ENCODE data around the gene LYAR. TPM values are rescaled to one million over a fixed set of nuclear protein-coding genes. Genes with fewer than 3 reads are reported as not detected.

Gene LYAR
- total and polyA plus RNA-seq, 2 of the 4 experiments (the other 2 are of a cell fraction): 5.4 to 8.2 TPM

DNA sequence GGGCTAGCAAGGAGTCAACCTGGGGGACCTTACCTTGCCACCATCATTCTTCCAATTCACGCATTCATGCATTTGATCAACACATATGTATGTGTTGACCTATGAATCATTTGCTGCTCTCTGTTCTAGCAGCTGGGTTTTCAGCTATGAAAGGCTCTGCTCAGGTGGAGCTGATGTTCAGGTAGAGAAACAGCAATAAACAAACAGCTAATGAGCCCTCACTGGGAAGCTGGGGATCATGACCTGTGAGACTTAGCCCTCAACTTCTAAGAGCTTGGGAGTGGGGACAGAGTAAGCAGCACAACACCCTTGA is 61.6 kb downstream of the LYAR start:
- Histone ChIP-seq H3K4ac (ENCODE audit: low read depth, low read length) (no peak overlapping the region), H3K14ac (replicated peaks; ENCODE audit: low read depth, low read length) (no peak overlapping the region), H3K27me3 (ENCODE audit: control insufficient read depth, insufficient read depth, low read length) (peaks cover 42% of the 10 kb centered on the region), H3K4me3 (ENCODE audit: insufficient read depth, low read depth, low read length) (no peak overlapping the region), H3K36me3 (ENCODE audit: control insufficient read depth, insufficient read depth, low read length) (no peaks in the 10 kb centered on the region), H4K91ac (ENCODE audit: insufficient read depth, low read depth, low read length) (no peak overlapping the region), H2AK9ac (replicated peaks; ENCODE audit: low read depth, low read length, poor library complexity) (no peak overlapping the region), H3K27ac (ENCODE audit: insufficient read depth, low read length) (no peak overlapping the region), H4K8ac (ENCODE audit: low read depth in 2 of 2, low read length in 2 of 2) (no peak overlapping the region), H3K4me2 (ENCODE audit: low read depth, low read length) (no peak overlapping the region), H3K9me3 (ENCODE audit: control insufficient read depth, insufficient read depth, low read length) (peaks cover 4% of the 10 kb centered on the region; the same call in 1 of the 2 replicates), H3K79me1 (ENCODE audit: low read depth in 1 of 2, low read length in 2 of 2) (no peaks in the 10 kb centered on the region), H2AK5ac (ENCODE audit: low read depth, low read length) (no peak overlapping the region), H3K18ac (ENCODE audit: low read depth, low read length) (no peak overlapping the region), H3K9me1 (ENCODE audit: insufficient read depth, low read length) (no peaks in the 10 kb centered on the region), H3K4me1 (ENCODE audit: control insufficient read depth, insufficient read depth, low read length) (no peaks in the 10 kb centered on the region), H4K5ac (ENCODE audit: low read depth, low read length) (no peak overlapping the region), H2BK5ac (ENCODE audit: low read depth, low read length, poor library complexity, severe bottlenecking) (no peak overlapping the region), H3K56ac (ENCODE audit: extremely low read depth, insufficient read depth, low read length) (no peak overlapping the region), H2BK120ac (ENCODE audit: low read depth, low read length) (no peak overlapping the region), H2BK15ac (ENCODE audit: low read depth, low read length) (no peak overlapping the region), H2BK20ac (ENCODE audit: low read depth, low read length) (no peak overlapping the region), H3K23ac (ENCODE audit: low read depth, low read length) (no peak overlapping the region), H3K9ac (ENCODE audit: low read depth, low read length) (no peak overlapping the region), H2AFZ (replicated peaks; ENCODE audit: low read length, poor library complexity) (no peak overlapping the region), H4K20me1 (ENCODE audit: insufficient read depth, low read length) (no peaks in the 10 kb centered on the region)
- no peak for DNase-seq
- TF ChIP-seq POLR2A (IDR thresholded peaks at IDR 0.05; ENCODE audit: low read depth, low read length) (no peak), RFX5 (IDR thresholded peaks at IDR 0.05; ENCODE audit: low read depth, low read length) (no peak), CEBPB (IDR thresholded peaks at IDR 0.05; ENCODE audit: low read depth, low read length) (no peak), MAZ (IDR thresholded peaks at IDR 0.05; ENCODE audit: borderline replicate concordance, low read depth, low read length) (no peak), RAD21 (IDR thresholded peaks at IDR 0.05; ENCODE audit: low read length) (no peak), RCOR1 (IDR thresholded peaks at IDR 0.05; ENCODE audit: insufficient replicate concordance, low read length) (no peak), BHLHE40 (IDR thresholded peaks at IDR 0.05; ENCODE audit: low read depth, low read length) (no peak), FOS (IDR thresholded peaks at IDR 0.05; ENCODE audit: low read depth, low read length) (no peak), NFE2L2 (IDR thresholded peaks at IDR 0.05; ENCODE audit: low read depth, low read length) (no peak), SMC3 (IDR thresholded peaks at IDR 0.05; ENCODE audit: low read depth, low read length) (no peak), CHD1 (IDR thresholded peaks at IDR 0.05; ENCODE audit: low read depth, low read length) (no peak), MAFK (IDR thresholded peaks at IDR 0.05; ENCODE audit: low read depth, low read length) (no peak), MXI1 (IDR thresholded peaks at IDR 0.05; ENCODE audit: borderline replicate concordance, low read depth, low read length) (no peak)
- TF ChIP-seq, protein P1, sequence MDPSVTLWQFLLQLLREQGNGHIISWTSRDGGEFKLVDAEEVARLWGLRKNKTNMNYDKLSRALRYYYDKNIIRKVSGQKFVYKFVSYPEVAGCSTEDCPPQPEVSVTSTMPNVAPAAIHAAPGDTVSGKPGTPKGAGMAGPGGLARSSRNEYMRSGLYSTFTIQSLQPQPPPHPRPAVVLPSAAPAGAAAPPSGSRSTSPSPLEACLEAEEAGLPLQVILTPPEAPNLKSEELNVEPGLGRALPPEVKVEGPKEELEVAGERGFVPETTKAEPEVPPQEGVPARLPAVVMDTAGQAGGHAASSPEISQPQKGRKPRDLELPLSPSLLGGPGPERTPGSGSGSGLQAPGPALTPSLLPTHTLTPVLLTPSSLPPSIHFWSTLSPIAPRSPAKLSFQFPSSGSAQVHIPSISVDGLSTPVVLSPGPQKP (IDR thresholded peaks at IDR 0.05; ENCODE audit: borderline replicate concordance, low read depth, low read length): no peak
- TF ChIP-seq, protein P2, sequence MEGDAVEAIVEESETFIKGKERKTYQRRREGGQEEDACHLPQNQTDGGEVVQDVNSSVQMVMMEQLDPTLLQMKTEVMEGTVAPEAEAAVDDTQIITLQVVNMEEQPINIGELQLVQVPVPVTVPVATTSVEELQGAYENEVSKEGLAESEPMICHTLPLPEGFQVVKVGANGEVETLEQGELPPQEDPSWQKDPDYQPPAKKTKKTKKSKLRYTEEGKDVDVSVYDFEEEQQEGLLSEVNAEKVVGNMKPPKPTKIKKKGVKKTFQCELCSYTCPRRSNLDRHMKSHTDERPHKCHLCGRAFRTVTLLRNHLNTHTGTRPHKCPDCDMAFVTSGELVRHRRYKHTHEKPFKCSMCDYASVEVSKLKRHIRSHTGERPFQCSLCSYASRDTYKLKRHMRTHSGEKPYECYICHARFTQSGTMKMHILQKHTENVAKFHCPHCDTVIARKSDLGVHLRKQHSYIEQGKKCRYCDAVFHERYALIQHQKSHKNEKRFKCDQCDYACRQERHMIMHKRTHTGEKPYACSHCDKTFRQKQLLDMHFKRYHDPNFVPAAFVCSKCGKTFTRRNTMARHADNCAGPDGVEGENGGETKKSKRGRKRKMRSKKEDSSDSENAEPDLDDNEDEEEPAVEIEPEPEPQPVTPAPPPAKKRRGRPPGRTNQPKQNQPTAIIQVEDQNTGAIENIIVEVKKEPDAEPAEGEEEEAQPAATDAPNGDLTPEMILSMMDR (conservative IDR thresholded peaks at IDR 0.05; ENCODE audit: low read depth, low read length): no peak
- TF ChIP-seq, protein P3, sequence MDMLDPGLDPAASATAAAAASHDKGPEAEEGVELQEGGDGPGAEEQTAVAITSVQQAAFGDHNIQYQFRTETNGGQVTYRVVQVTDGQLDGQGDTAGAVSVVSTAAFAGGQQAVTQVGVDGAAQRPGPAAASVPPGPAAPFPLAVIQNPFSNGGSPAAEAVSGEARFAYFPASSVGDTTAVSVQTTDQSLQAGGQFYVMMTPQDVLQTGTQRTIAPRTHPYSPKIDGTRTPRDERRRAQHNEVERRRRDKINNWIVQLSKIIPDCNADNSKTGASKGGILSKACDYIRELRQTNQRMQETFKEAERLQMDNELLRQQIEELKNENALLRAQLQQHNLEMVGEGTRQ (IDR thresholded peaks at IDR 0.05; ENCODE audit: low read depth, low read length): no peak
- intact Hi-C loops (cut with micrococcal nuclease) (no loop called here), dilution Hi-C loops (cut with HindIII; ENCODE audit: low sequenced_read_pairs, unreplicated experiment) (no loop called here), in situ Hi-C loops (cut with MboI; ENCODE audit: low sequenced_read_pairs) (no loop called here)
- POLR2A ChIA-PET (ENCODE audit: unreplicated experiment): no interaction called here
- no TSS peak for BruUV-seq (replicated peaks)
- CTCF ChIA-PET: no interaction called here
- WGBS, 2 experiments (ENCODE audit: extremely low coverage in 2 of 2, insufficient read length in 1 of 2): no CpG with 5 or more reads among the region's 1 CpG
- no peak for ATAC-seq (ENCODE audit: low read depth)
